Measurements from ENCODE around the gene USP3. TPM values are rescaled to one million over a fixed set of nuclear protein-coding genes. Genes with fewer than 3 reads are reported as not detected.

Gene USP3
- total and polyA plus RNA-seq, 2 of the 13 experiments (the other 11 are each of a cell fraction or from before 2014, with no cell fraction given) = 14.3 to 61.2 TPM

DNA sequence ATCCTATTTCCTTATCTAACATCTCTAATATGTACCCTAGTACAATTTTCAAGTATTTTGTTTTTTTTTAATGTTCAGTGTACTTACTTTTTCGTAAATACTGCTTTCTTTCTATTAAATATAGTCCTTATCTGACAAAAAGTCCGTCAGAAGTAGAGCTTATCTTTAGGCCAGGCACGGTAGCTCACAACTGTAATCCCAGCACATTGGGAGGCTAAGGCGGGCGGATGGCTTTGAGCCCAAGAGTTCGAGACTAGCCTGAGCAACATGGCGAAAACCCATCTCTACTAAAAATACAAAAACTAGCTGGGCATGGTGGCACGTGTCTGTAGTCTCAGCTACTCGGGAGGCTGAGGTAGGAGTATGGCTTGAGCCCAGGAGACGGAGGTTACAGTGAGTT, 41.1 kb downstream of the USP3 start:
- TF ChIP-seq, protein P1, sequence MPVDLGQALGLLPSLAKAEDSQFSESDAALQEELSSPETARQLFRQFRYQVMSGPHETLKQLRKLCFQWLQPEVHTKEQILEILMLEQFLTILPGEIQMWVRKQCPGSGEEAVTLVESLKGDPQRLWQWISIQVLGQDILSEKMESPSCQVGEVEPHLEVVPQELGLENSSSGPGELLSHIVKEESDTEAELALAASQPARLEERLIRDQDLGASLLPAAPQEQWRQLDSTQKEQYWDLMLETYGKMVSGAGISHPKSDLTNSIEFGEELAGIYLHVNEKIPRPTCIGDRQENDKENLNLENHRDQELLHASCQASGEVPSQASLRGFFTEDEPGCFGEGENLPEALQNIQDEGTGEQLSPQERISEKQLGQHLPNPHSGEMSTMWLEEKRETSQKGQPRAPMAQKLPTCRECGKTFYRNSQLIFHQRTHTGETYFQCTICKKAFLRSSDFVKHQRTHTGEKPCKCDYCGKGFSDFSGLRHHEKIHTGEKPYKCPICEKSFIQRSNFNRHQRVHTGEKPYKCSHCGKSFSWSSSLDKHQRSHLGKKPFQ (CRISPR knock-in tag; IDR thresholded peaks at IDR 0.05; ENCODE audit: insufficient replicate concordance) = no peak
- TF ChIP-seq FOXJ3 (CRISPR knock-in tag; IDR thresholded peaks at IDR 0.05; ENCODE audit: borderline replicate concordance) (no peak), ZNF850 (CRISPR knock-in tag; conservative IDR thresholded peaks at IDR 0.05) (no peak), ZBTB42 (CRISPR knock-in tag; IDR thresholded peaks at IDR 0.05) (no peak), REPIN1 (CRISPR knock-in tag; IDR thresholded peaks at IDR 0.05; ENCODE audit: borderline replicate concordance, low read depth) (no peak), PAX8 (CRISPR knock-in tag; IDR thresholded peaks at IDR 0.05; ENCODE audit: borderline replicate concordance) (no peak), MYNN (CRISPR knock-in tag; IDR thresholded peaks at IDR 0.05; ENCODE audit: low read depth) (no peak), BATF2 (CRISPR knock-in tag; IDR thresholded peaks at IDR 0.05) (no peak), NR2F2 (IDR thresholded peaks at IDR 0.05; ENCODE audit: borderline replicate concordance, low read depth) (no peak), ZNF17 (CRISPR knock-in tag; IDR thresholded peaks at IDR 0.05) (no peak), CSRNP2 (CRISPR knock-in tag; conservative IDR thresholded peaks at IDR 0.05; ENCODE audit: low read depth) (no peak), ZNF737 (CRISPR knock-in tag; IDR thresholded peaks at IDR 0.05; ENCODE audit: borderline replicate concordance) (no peak)
- TF ChIP-seq, protein P2, sequence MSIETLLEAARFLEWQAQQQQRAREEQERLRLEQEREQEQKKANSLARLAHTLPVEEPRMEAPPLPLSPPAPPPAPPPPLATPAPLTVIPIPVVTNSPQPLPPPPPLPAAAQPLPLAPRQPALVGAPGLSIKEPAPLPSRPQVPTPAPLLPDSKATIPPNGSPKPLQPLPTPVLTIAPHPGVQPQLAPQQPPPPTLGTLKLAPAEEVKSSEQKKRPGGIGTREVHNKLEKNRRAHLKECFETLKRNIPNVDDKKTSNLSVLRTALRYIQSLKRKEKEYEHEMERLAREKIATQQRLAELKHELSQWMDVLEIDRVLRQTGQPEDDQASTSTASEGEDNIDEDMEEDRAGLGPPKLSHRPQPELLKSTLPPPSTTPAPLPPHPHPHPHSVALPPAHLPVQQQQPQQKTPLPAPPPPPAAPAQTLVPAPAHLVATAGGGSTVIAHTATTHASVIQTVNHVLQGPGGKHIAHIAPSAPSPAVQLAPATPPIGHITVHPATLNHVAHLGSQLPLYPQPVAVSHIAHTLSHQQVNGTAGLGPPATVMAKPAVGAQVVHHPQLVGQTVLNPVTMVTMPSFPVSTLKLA (IDR thresholded peaks at IDR 0.05) = no peak
- Histone ChIP-seq H3K79me2 (ENCODE audit: insufficient read depth, low read length) (peaks cover 49% of the 10 kb centered on the region), H3K36me3 (replicated peaks in 1 of 2; ENCODE audit: control insufficient read depth in 1 of 2, insufficient read depth in 2 of 2, low read length in 2 of 2) (peaks cover 1 to 2% of the 10 kb centered on the region in 2 experiments; a peak in 2 of 5 replicates), H3K27ac (ENCODE audit: extremely low read length, insufficient read depth, low read length) (no peak overlapping the region), H3K4me3 (replicated peaks in 1 of 3; ENCODE audit: insufficient read depth in 1 of 3, low read depth in 2 of 3, low read length in 3 of 3) (no peak overlapping the region), H4K20me1 (ENCODE audit: insufficient read depth, low read length) (no peaks in the 10 kb centered on the region), H3K9ac (ENCODE audit: insufficient read depth, low read depth, low read length) (no peak overlapping the region), H3K4me1 (ENCODE audit: insufficient read depth, low read length) (peaks cover 13% of the 10 kb centered on the region), H3K9me3 (ENCODE audit: low read length) (no peaks in the 10 kb centered on the region), H3K4me2 (ENCODE audit: low read depth, low read length) (no peak overlapping the region), H3K27me3 (ENCODE audit: control insufficient read depth in 1 of 2, insufficient read depth in 2 of 2, low read length in 2 of 2) (no peaks in the 10 kb centered on the region), H2AFZ (ENCODE audit: low read length) (no peak overlapping the region)
- ATAC-seq (no peak), DNase-seq (ENCODE audit: low spot score) (no peak), FAIRE-seq (no peak)
- 97% methylated on average over 10 of the region's 10 CpGs for WGBS (ENCODE audit: low lambda C conversion rate)
- ChIA-PET POLR2A (no interaction called here), CTCF (ENCODE audit: low intra/inter-chr PET ratio, low total read pairs) (no interaction called here)
- intact Hi-C loops (cut with micrococcal nuclease; ENCODE audit: unreplicated experiment) = no loop called here
- no TSS peak for BruUV-seq (replicated peaks)
- in situ Hi-C loops (cut with HindIII; ENCODE audit: extremely low pct_ligation_motif_present, low pct_unique_long_range_greater_than_20kb) = no loop called here

All from HepG2 (cell line).